ENCODE measurements around the gene SF3A1. TPM values are rescaled to one million over a fixed set of nuclear protein-coding genes. Genes with fewer than 3 reads are reported as not detected.

Gene SF3A1
- total and polyA plus RNA-seq, 2 donors (not counting 1 experiment from before 2014, with no cell fraction given): 92.1 to 283 TPM

DNA sequence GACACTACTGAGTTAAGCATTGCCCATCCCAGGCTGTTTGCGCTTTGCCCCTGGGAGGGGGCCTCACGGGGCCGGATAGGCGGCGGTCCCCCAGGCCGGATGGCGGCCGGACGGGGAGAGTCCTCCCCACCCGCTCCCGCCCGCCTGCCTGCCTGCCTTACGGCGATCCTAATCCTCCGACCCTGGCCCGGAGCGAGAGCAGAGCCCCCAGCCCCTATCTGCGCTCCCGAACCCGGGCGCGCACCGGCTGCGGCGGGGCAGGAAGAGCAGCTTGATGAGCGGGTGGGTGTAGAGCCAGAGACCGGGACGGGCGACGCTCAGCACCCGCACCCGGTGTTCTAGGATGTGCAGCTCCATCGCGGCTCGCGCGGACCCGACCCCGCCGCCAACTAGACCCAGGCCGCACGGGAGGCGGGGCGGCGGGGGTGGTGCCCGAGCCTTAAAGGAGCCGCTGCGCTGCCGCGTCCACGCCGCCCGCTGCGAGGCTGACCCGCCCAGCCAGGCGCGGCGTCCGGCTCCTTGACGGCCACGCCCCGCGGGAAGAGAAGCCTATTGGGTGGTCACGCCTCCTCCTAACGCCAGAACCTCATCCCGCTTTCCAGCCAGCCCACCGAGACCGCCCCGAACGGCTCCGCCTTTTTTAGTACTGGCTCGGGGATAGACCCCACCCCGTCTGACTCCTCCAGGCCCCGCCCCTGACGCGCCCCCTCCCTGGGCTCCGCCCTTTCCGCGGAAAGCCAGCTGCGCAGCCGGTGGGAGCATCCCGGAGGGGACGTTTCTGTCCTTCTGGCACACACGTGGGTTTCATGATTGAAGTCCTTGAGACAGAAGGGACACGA, 67.3 kb downstream of the SF3A1 start, which contains the start of gene CASTOR1:
CASTOR1 (minus strand) TSS at position 365 of the 839 bp plus-strand sequence; CDS start at position 357, 8 bp downstream.
- peak within 1 kb of the TSS; percentile 48 to 83 (median 70) for H3K4me3 ChIP-seq (ENCODE audit: control extremely low read depth in 1 of 5, extremely low read depth in 1 of 5, insufficient read depth in 1 of 5, low read depth in 2 of 5, low read length in 4 of 5)
- ATAC-seq (ENCODE audit: low read depth) (peak; percentile 83), DNase-seq (peak; percentile 86)
- H3K79me2 ChIP-seq (ENCODE audit: control insufficient read depth, insufficient read depth, low read length): peaks cover 9% of the 10 kb centered on the region
- peak within 1 kb of the TSS; percentile 93 for H3K4me3 Mint-ChIP-seq
- H3K27ac Mint-ChIP-seq: peak within 1 kb of the TSS; percentile 93
- peaks cover 38% of the 10 kb centered on the region for H3K4me1 Mint-ChIP-seq
- peak within 1 kb of the TSS; percentile 92 for H2AFZ ChIP-seq (ENCODE audit: insufficient read depth, low read depth, low read length, poor library complexity, severe bottlenecking)
- no peak for TF ChIP-seq CTCF (IDR thresholded peaks at IDR 0.05)
- no peak for TF ChIP-seq EZH2 (IDR thresholded peaks at IDR 0.05; ENCODE audit: borderline replicate concordance, insufficient read depth, low read depth, low read length, poor library complexity, severe bottlenecking)
- H3K4me1 ChIP-seq (ENCODE audit: control insufficient read depth in 2 of 2, insufficient read depth in 2 of 2, low read length in 2 of 2): peaks cover 23 to 44% of the 10 kb centered on the region in 2 donors
- no peaks in the 10 kb centered on the region for H3K9me3 Mint-ChIP-seq (ENCODE audit: insufficient read depth)
- H3K36me3 ChIP-seq (replicated peaks in 1 of 2; ENCODE audit: control extremely low read depth in 1 of 2, control insufficient read depth in 1 of 2, extremely low read depth in 1 of 2, insufficient read depth in 2 of 2, low read length in 1 of 2): peaks cover 0 to 32% of the 10 kb centered on the region in 2 experiments
- H3K27ac ChIP-seq (ENCODE audit: low read length in 2 of 2): peak within 1 kb of the TSS; percentile 34 to 72
- no peaks in the 10 kb centered on the region for H3K27me3 ChIP-seq (replicated peaks in 1 of 4; ENCODE audit: control extremely low read depth in 1 of 4, control insufficient read depth in 3 of 4, insufficient read depth in 4 of 4, low read length in 3 of 4)
- ChIA-PET POLR2A (interaction anchor here (0.7 to 5.9 kb wide), 11 partner anchors 16 to 1516 kb away, joined by 3 to 64 read pairs (median 10); partner anchors contain the start of genes CCDC157, RNF215, SF3A1 and TBC1D10A), CTCF (interaction anchor here (1.3 to 13.2 kb wide), 14 partner anchors 9 to 196 kb away, joined by 3 to 510 read pairs (median 24); partner anchors contain the start of genes CCDC157, MTFP1, RNF215 and SEC14L2)
- H3K27me3 Mint-ChIP-seq: no peaks in the 10 kb centered on the region
- intact Hi-C loops (cut with micrococcal nuclease): loop anchor here (1.0 to 5.0 kb wide), 4 partner anchors 16 to 303 kb away; partner anchors contain the start of genes PES1 and SF3A1
- under 1% methylated on average over 84 of the region's 85 CpGs for WGBS (ENCODE audit: insufficient coverage)
- peaks cover 8% of the 10 kb centered on the region for H4K20me1 ChIP-seq (ENCODE audit: control insufficient read depth, insufficient read depth, low read length, poor library complexity, severe bottlenecking)
- peak within 1 kb of the TSS; percentile 98 for H3K4me2 ChIP-seq (replicated peaks; ENCODE audit: low read depth, low read length, poor library complexity, severe bottlenecking)
- H3K9ac ChIP-seq (ENCODE audit: low read length): peak within 1 kb of the TSS; percentile 77
- H3K9me3 ChIP-seq (ENCODE audit: control extremely low read depth in 1 of 3, control insufficient read depth in 2 of 3, insufficient read depth in 1 of 3, low read length in 2 of 3): no peaks in the 10 kb centered on the region

All from B cell (primary cell).